HepG2 (cell line): Measurements from ENCODE around the gene FZD4. TPM values are rescaled to one million over a fixed set of nuclear protein-coding genes. Genes with fewer than 3 reads are reported as not detected.

Source experiments
- ATAC-seq: fragments of 200-7000 bp; cut with Tn5 transposase; 3 replicates; pipeline ENCODE4 v1.9.1; 2020; ENCODE audit warnings: mild to moderate bottlenecking, moderate library complexity
- BruUV-seq: library from RNA; stranded (reverse); fragments of 400-500 nt; replicated peaks from 2 replicates; lab custom pipeline; 2021; lab: Mats Ljungman, UMichigan
- CTCF ChIA-PET: fragments of 300-600 bp; formaldehyde crosslinking; extraction: SDS; loops from one replicate; lab custom pipeline; 2021; ENCODE audit warnings: low total read pairs, inconsistent platforms, low intra/inter-chr PET ratio; lab: Yijun Ruan, JAX
- POLR2A ChIA-PET: fragments of 350-600 bp; sonication (Branson Sonifier 250); formaldehyde crosslinking; loops from one replicate; lab custom pipeline; 2020; ENCODE audit warnings: antibody characterized with exemption, inconsistent platforms; lab: Yijun Ruan, JAX
- DNase-seq: peaks from one replicate; pipeline ENCODE4 v3.0.0-alpha.2; 2015; ENCODE audit warnings: low spot score
- FAIRE-seq: peaks from 3 replicates; lab custom pipeline; 2011; peaks lifted over from hg19 to GRCh38; lab: Jason Lieb, UNC
- H2AFZ ChIP-seq: one replicate; pipeline ENCODE4 v1.6.1; 2011; ENCODE audit warnings: low read length, inconsistent platforms
- H3K27ac ChIP-seq: fragments of 300-600 bp; 3 replicates; pipeline ENCODE4 v1.8.0; 2011; ENCODE audit warnings: mixed run types, mild to moderate bottlenecking, mixed read lengths, low read length, inconsistent platforms; ENCODE audit not compliant: insufficient read depth; ENCODE audit errors: extremely low read length
- H3K27me3 ChIP-seq, 2 experiments: fragments of 200-600 bp in 1 of 2; 2 replicates in 1 of 2; 3 replicates in 1 of 2; pipeline versions ENCODE4 v1.6.0 to v1.8.0; 2011; ENCODE audit warnings: low read length in 2 of 2, mild to moderate bottlenecking in 2 of 2, moderate library complexity in 2 of 2, inconsistent platforms in 1 of 2; ENCODE audit not compliant: insufficient read depth in 2 of 2, control insufficient read depth in 1 of 2
- H3K36me3 ChIP-seq, 2 experiments: fragments of 200-600 bp in 1 of 2; replicated peaks in 1 of 2; 2 replicates in 1 of 2; 3 replicates in 1 of 2; pipeline versions ENCODE4 v1.5.1 to v1.8.0; 2011; ENCODE audit warnings: low read length in 2 of 2, inconsistent platforms in 1 of 2; ENCODE audit not compliant: insufficient read depth in 2 of 2, control insufficient read depth in 1 of 2
- H3K4me1 ChIP-seq: 2 replicates; pipeline ENCODE4 v1.5.1; 2012; ENCODE audit warnings: low read length, inconsistent platforms; ENCODE audit not compliant: insufficient read depth
- H3K4me2 ChIP-seq: 2 replicates; pipeline ENCODE4 v1.6.0; 2011; ENCODE audit warnings: low read depth, low read length, inconsistent platforms
- H3K4me3 ChIP-seq, 3 experiments: fragments of 200-600 bp in 1 of 3; sonication (generic), shearing (Covaris generic) in 1 of 3; replicated peaks in 1 of 3; 2 replicates each; pipeline ENCODE4 v1.5.1; 2011 to 2016; ENCODE audit warnings: low read length in 3 of 3, inconsistent platforms in 2 of 3, low read depth in 2 of 3, mild to moderate bottlenecking in 2 of 3, control low read depth in 1 of 3, mixed read lengths in 1 of 3; ENCODE audit not compliant: insufficient read depth in 1 of 3
- H3K79me2 ChIP-seq: one replicate; pipeline ENCODE4 v1.6.1; 2011; ENCODE audit warnings: low read length, inconsistent platforms; ENCODE audit not compliant: insufficient read depth
- H3K9ac ChIP-seq: 2 replicates; pipeline ENCODE4 v1.6.0; 2011; ENCODE audit warnings: mild to moderate bottlenecking, low read depth, low read length, inconsistent platforms; ENCODE audit not compliant: insufficient read depth
- H3K9me3 ChIP-seq: 2 replicates; pipeline ENCODE4 v1.5.1; 2012; ENCODE audit warnings: mild to moderate bottlenecking, low read length
- H4K20me1 ChIP-seq: 2 replicates; pipeline ENCODE4 v1.6.0; 2011; ENCODE audit warnings: inconsistent platforms, mild to moderate bottlenecking, low read length, moderate library complexity; ENCODE audit not compliant: insufficient read depth
- HIVEP1 ChIP-seq: sonication (generic); formaldehyde crosslinking; IDR thresholded peaks from 2 replicates; pipeline ENCODE4 v1.4.0; 2020; ENCODE audit warnings: mild to moderate bottlenecking, missing genetic modification reagents
- HNRNPK ChIP-seq: fragments of 200-400 bp; formaldehyde crosslinking; IDR thresholded peaks from 2 replicates; pipeline ENCODE4 v1.6.1; 2018; ENCODE audit warnings: low read length, low read depth, moderate library complexity, mild to moderate bottlenecking; ENCODE audit not compliant: poor library complexity, severe bottlenecking
- HOXA5 ChIP-seq: sonication (generic); formaldehyde crosslinking; IDR thresholded peaks from 2 replicates; pipeline ENCODE4 v1.4.0; 2020; ENCODE audit warnings: missing genetic modification reagents
- ISL2 ChIP-seq: sonication (generic); formaldehyde crosslinking; IDR thresholded peaks from 2 replicates; pipeline ENCODE4 v1.5.0; 2020; ENCODE audit warnings: missing genetic modification reagents
- MEIS1 ChIP-seq: sonication (generic); formaldehyde crosslinking; IDR thresholded peaks from 2 replicates; pipeline ENCODE4 v1.9.0; 2021; ENCODE audit warnings: mild to moderate bottlenecking, missing genetic modification reagents, moderate library complexity, borderline replicate concordance
- MIER2 ChIP-seq: IDR thresholded peaks from 2 replicates; pipeline ENCODE4 v1.6.1; 2016; ENCODE audit warnings: missing biosample characterization, missing genetic modification reagents
- NFE2 ChIP-seq: sonication (generic); formaldehyde crosslinking; IDR thresholded peaks from 2 replicates; pipeline ENCODE4 v1.4.0; 2020; ENCODE audit warnings: missing genetic modification reagents
- ONECUT2 ChIP-seq: sonication (generic); formaldehyde crosslinking; IDR thresholded peaks from 2 replicates; pipeline ENCODE4 v1.4.0; 2020; ENCODE audit warnings: missing genetic modification reagents
- PHF21A ChIP-seq: sonication (generic); formaldehyde crosslinking; IDR thresholded peaks from 2 replicates; pipeline ENCODE4 v1.5.0; 2020; ENCODE audit warnings: mild to moderate bottlenecking, missing genetic modification reagents
- SALL1 ChIP-seq: sonication (generic); formaldehyde crosslinking; IDR thresholded peaks from 2 replicates; pipeline ENCODE4 v1.8.0; 2022; ENCODE audit warnings: mild to moderate bottlenecking, missing genetic modification reagents
- SRY ChIP-seq: sonication (generic); formaldehyde crosslinking; IDR thresholded peaks from 2 replicates; pipeline ENCODE4 v1.8.0; 2022; ENCODE audit warnings: mild to moderate bottlenecking, missing genetic modification reagents
- ZNF329 ChIP-seq: sonication (generic); formaldehyde crosslinking; IDR thresholded peaks from 2 replicates; pipeline ENCODE4 v1.9.0; 2021; ENCODE audit warnings: low read depth, mild to moderate bottlenecking, missing genetic modification reagents
- ZNF441 ChIP-seq: sonication (generic); formaldehyde crosslinking; IDR thresholded peaks from 2 replicates; pipeline ENCODE4 v1.7.0; 2021; ENCODE audit warnings: missing genetic modification reagents, borderline replicate concordance
- ZNF878 ChIP-seq: sonication (generic); formaldehyde crosslinking; IDR thresholded peaks from 2 replicates; pipeline ENCODE4 v1.8.1; 2023; ENCODE audit warnings: mild to moderate bottlenecking, missing genetic modification reagents, moderate library complexity
- WGBS: methylation state at CpG from one replicate; pipeline ENCODE4 v1.1.6; 2017; ENCODE audit warnings: low lambda C conversion rate; 5-methylcytosine and 5-hydroxymethylcytosine counted together
- in situ Hi-C: cut with HindIII; loops from 2 replicates; pipeline ENCODE4 v1.10.0; 2017; ENCODE audit warnings: low pct_unique_long_range_greater_than_20kb; ENCODE audit not compliant: extremely low pct_ligation_motif_present
- intact Hi-C: fragments of 100-400 bp; cut with micrococcal nuclease; formaldehyde crosslinking; loops from one replicate; pipeline ENCODE4 v1.10.0; 2022; ENCODE audit not compliant: unreplicated experiment
- polyA plus RNA-seq, 8 experiments: library from polyadenylated mRNA; depleted of rRNA in 3 of 8; stranded (reverse) in 7 of 8; unstranded in 1 of 8; fragments of >200 nt; fragmentation: Illumina TruSeq in 4 of 8; extraction: Trizol in 4 of 8; gene quantifications; 2 replicates each; pipeline versions ENCODE4 v1.2.1 to v1.2.3, GENCODE V29; 2011 to 2016; ENCODE audit warnings: low read depth in 4 of 8, missing spikeins in 1 of 8, mixed read lengths in 1 of 8; ENCODE audit not compliant: insufficient read depth in 1 of 8
- total RNA-seq, 5 experiments: library from RNA; depleted of rRNA; stranded (reverse); fragments of >200 nt; fragmentation: Illumina TruSeq; extraction: Trizol; gene quantifications; 2 replicates each; pipeline ENCODE4 v1.2.3, GENCODE V29; 2016; ENCODE audit warnings: low read depth in 1 of 5
- TF ChIP-seq, protein P1 (sequence below): IDR thresholded peaks from 2 replicates; pipeline ENCODE4 v1.4.0; 2020; ENCODE audit warnings: mild to moderate bottlenecking, missing genetic modification reagents
- TF ChIP-seq, protein P2 (sequence below): sonication (generic); formaldehyde crosslinking; IDR thresholded peaks from 2 replicates; pipeline ENCODE4 v1.8.0; 2022; ENCODE audit warnings: missing genetic modification reagents, mild to moderate bottlenecking, borderline replicate concordance
- TF ChIP-seq, protein P3 (sequence below): IDR thresholded peaks from 2 replicates; pipeline ENCODE4 v1.6.1; 2016; ENCODE audit warnings: control low read depth
- TF ChIP-seq, protein P4 (sequence below): IDR thresholded peaks from 2 replicates; pipeline ENCODE4 v1.6.1; 2018; ENCODE audit warnings: missing genetic modification reagents

The FZD4 gene
- total and polyA plus RNA-seq, 2 of the 13 experiments (the other 11 are each of a cell fraction or from before 2014, with no cell fraction given): 46.5 to 70.4 TPM

GRCh38 chr11:86930957-86931547, 24.1 kb downstream of the FZD4 start (continued):
- TF ChIP-seq NFE2 (CRISPR knock-in tag) (no peak), SRY (CRISPR knock-in tag) (no peak)

DNA sequence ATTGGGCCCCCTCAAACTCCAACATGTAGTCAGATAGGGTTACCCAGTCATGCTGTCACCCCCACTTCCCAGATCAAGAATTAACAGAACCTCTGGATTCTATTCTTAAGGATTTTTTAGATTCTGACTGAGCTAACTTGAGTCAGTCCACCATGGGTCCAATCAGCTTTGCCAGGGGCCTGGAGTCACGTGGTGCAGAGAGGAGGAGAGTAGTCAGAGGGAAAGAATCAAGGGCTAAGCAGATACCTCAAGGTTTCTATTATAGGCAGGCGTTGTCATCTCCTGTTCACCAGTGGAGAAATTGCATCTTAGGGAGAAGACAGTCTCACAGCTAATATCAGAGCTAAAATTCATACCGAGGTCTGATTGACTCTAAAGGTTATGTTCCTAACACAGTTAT, 28.2 kb downstream of the FZD4 start:
- Histone ChIP-seq H3K27ac (no peak overlapping the region), H3K79me2 (no peaks in the 10 kb centered on the region), H3K27me3 (no peaks in the 10 kb centered on the region), H4K20me1 (no peaks in the 10 kb centered on the region), H3K9ac (no peak overlapping the region), H3K4me3 (no peak overlapping the region), H2AFZ (no peak overlapping the region), H3K9me3 (no peaks in the 10 kb centered on the region), H3K4me1 (peaks cover 25% of the 10 kb centered on the region), H3K36me3 (no peaks in the 10 kb centered on the region), H3K4me2 (no peak overlapping the region)
- FAIRE-seq (no peak), ATAC-seq (no peak), DNase-seq (no peak)
- no TSS peak for BruUV-seq
- CTCF ChIA-PET: no interaction called here
- WGBS: 60% methylated on average over 3 of the region's 3 CpGs
- POLR2A ChIA-PET: no interaction called here
- in situ Hi-C loops: no loop called here
- intact Hi-C loops: no loop called here
- TF ChIP-seq HIVEP1 (CRISPR knock-in tag) (no peak), ZNF329 (CRISPR knock-in tag) (no peak), ISL2 (no peak), ZNF441 (CRISPR knock-in tag) (no peak), MIER2 (CRISPR knock-in tag) (no peak), HOXA5 (CRISPR knock-in tag) (no peak), ZNF878 (CRISPR knock-in tag) (no peak), MEIS1 (CRISPR knock-in tag) (no peak), PHF21A (no peak), HNRNPK (no peak), SALL1 (no peak), ONECUT2 (CRISPR knock-in tag) (no peak)
- TF ChIP-seq, protein P1, sequence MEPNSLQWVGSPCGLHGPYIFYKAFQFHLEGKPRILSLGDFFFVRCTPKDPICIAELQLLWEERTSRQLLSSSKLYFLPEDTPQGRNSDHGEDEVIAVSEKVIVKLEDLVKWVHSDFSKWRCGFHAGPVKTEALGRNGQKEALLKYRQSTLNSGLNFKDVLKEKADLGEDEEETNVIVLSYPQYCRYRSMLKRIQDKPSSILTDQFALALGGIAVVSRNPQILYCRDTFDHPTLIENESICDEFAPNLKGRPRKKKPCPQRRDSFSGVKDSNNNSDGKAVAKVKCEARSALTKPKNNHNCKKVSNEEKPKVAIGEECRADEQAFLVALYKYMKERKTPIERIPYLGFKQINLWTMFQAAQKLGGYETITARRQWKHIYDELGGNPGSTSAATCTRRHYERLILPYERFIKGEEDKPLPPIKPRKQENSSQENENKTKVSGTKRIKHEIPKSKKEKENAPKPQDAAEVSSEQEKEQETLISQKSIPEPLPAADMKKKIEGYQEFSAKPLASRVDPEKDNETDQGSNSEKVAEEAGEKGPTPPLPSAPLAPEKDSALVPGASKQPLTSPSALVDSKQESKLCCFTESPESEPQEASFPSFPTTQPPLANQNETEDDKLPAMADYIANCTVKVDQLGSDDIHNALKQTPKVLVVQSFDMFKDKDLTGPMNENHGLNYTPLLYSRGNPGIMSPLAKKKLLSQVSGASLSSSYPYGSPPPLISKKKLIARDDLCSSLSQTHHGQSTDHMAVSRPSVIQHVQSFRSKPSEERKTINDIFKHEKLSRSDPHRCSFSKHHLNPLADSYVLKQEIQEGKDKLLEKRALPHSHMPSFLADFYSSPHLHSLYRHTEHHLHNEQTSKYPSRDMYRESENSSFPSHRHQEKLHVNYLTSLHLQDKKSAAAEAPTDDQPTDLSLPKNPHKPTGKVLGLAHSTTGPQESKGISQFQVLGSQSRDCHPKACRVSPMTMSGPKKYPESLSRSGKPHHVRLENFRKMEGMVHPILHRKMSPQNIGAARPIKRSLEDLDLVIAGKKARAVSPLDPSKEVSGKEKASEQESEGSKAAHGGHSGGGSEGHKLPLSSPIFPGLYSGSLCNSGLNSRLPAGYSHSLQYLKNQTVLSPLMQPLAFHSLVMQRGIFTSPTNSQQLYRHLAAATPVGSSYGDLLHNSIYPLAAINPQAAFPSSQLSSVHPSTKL (CRISPR knock-in tag): no peak
- TF ChIP-seq, protein P2, sequence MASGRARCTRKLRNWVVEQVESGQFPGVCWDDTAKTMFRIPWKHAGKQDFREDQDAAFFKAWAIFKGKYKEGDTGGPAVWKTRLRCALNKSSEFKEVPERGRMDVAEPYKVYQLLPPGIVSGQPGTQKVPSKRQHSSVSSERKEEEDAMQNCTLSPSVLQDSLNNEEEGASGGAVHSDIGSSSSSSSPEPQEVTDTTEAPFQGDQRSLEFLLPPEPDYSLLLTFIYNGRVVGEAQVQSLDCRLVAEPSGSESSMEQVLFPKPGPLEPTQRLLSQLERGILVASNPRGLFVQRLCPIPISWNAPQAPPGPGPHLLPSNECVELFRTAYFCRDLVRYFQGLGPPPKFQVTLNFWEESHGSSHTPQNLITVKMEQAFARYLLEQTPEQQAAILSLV (CRISPR knock-in tag): no peak
- TF ChIP-seq, protein P3, sequence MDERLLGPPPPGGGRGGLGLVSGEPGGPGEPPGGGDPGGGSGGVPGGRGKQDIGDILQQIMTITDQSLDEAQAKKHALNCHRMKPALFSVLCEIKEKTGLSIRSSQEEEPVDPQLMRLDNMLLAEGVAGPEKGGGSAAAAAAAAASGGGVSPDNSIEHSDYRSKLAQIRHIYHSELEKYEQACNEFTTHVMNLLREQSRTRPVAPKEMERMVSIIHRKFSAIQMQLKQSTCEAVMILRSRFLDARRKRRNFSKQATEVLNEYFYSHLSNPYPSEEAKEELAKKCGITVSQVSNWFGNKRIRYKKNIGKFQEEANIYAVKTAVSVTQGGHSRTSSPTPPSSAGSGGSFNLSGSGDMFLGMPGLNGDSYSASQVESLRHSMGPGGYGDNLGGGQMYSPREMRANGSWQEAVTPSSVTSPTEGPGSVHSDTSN (CRISPR knock-in tag): no peak
- TF ChIP-seq, protein P4, sequence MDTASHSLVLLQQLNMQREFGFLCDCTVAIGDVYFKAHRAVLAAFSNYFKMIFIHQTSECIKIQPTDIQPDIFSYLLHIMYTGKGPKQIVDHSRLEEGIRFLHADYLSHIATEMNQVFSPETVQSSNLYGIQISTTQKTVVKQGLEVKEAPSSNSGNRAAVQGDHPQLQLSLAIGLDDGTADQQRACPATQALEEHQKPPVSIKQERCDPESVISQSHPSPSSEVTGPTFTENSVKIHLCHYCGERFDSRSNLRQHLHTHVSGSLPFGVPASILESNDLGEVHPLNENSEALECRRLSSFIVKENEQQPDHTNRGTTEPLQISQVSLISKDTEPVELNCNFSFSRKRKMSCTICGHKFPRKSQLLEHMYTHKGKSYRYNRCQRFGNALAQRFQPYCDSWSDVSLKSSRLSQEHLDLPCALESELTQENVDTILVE (CRISPR knock-in tag): no peak
